Sigmoid colon (tissue), 4 donors: ENCODE measurements around the gene UPF2.

ENCODE experiments used
- EP300 ChIP-seq, 4 donors: sonication (generic); formaldehyde crosslinking; IDR thresholded peaks; one replicate each; pipeline ENCODE4 v1.6.1; 2017; ENCODE audit warnings: antibody characterized with exemption in 4 of 4
- POLR2A ChIP-seq, 2 donors: fragments of 450-650 bp; IDR thresholded peaks; one replicate each; pipeline ENCODE4 v1.6.1; 2016; ENCODE audit warnings: antibody characterized with exemption in 2 of 2, mild to moderate bottlenecking in 2 of 2, moderate library complexity in 2 of 2
- POLR2AphosphoS5 ChIP-seq, 4 donors: sonication (generic); formaldehyde crosslinking; IDR thresholded peaks; one replicate each; pipeline ENCODE4 v1.6.1; 2017; ENCODE audit warnings: antibody characterized with exemption in 4 of 4
- TF ChIP-seq, protein P1 (sequence below), 4 experiments: fragments of 450-650 bp in 3 of 4; fragments of 200-600 bp in 1 of 4; IDR thresholded peaks; one replicate each; pipeline ENCODE4 v1.5.1; 2016 to 2019; ENCODE audit warnings: antibody characterized with exemption in 4 of 4, mild to moderate bottlenecking in 3 of 4, moderate library complexity in 2 of 4

DNA sequence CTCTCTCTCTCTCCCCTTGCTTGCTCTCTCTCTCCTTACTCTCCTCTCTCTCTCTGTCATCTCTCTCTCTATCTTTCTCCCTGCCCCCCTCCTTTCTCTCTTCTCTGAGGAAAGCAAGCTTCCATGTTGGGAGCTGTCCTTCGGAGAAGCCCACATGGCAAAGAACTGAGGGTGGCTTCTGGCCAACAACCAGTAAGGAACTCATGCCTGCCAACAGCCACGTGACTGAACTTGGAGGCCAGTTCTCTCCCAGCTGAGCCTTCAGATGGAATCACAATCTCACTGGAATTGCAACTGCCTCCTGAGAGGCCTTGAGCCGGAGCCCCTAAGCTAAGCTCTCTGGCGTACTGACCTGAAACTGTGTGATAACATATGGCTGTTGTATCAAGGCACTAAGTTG, 14.1 kb upstream of the UPF2 start:
- TF ChIP-seq EP300 (IDR thresholded peaks at IDR 0.05), result no peak
- TF ChIP-seq, protein P1, sequence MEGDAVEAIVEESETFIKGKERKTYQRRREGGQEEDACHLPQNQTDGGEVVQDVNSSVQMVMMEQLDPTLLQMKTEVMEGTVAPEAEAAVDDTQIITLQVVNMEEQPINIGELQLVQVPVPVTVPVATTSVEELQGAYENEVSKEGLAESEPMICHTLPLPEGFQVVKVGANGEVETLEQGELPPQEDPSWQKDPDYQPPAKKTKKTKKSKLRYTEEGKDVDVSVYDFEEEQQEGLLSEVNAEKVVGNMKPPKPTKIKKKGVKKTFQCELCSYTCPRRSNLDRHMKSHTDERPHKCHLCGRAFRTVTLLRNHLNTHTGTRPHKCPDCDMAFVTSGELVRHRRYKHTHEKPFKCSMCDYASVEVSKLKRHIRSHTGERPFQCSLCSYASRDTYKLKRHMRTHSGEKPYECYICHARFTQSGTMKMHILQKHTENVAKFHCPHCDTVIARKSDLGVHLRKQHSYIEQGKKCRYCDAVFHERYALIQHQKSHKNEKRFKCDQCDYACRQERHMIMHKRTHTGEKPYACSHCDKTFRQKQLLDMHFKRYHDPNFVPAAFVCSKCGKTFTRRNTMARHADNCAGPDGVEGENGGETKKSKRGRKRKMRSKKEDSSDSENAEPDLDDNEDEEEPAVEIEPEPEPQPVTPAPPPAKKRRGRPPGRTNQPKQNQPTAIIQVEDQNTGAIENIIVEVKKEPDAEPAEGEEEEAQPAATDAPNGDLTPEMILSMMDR (IDR thresholded peaks at IDR 0.05), result no peak
- no peak for TF ChIP-seq POLR2AphosphoS5 (IDR thresholded peaks at IDR 0.05)
- TF ChIP-seq POLR2A (IDR thresholded peaks at IDR 0.05), result no peak
